HCT116 (cell line): ENCODE results near the gene LOXHD1. TPM values are rescaled to one million over a fixed set of nuclear protein-coding genes. Genes with fewer than 3 reads are reported as not detected.

Source experiments
- ATAC-seq: fragments of 200-7000 bp; cut with Tn5 transposase; 2 replicates; pipeline ENCODE4 v1.9.1; 2020; ENCODE audit warnings: mild to moderate bottlenecking, moderate library complexity
- BruUV-seq: library from RNA; stranded (reverse); fragments of 400-500 nt; replicated peaks from 2 replicates; lab custom pipeline; 2021; lab: Mats Ljungman, UMichigan
- CTCF ChIA-PET: fragments of 300-600 bp; sonication (Branson Sonifier 250); formaldehyde crosslinking; loops from one replicate; lab custom pipeline; 2021; ENCODE audit warnings: antibody characterized with exemption; lab: Charles Lee
- POLR2A ChIA-PET: fragments of 300-600, 350-600 bp; sonication (Branson Sonifier 250); formaldehyde crosslinking; loops from one replicate; lab custom pipeline; 2021; ENCODE audit warnings: antibody characterized with exemption; lab: Charles Lee
- RAD21 ChIA-PET, 2 experiments: fragments of 300-600 bp; sonication (Branson Sonifier 250); formaldehyde crosslinking; loops; one replicate each; lab custom pipeline; 2023; ENCODE audit warnings: low total read pairs in 2 of 2; ENCODE audit not compliant: uncharacterized antibody in 2 of 2, unreplicated experiment in 2 of 2, low non-redundant PET in 1 of 2; lab: Charles Lee
- DNase-seq: peaks from one replicate; pipeline ENCODE4 v3.0.0-alpha.2; 2010; ENCODE audit warnings: low read depth, low spot score
- H2AFZ ChIP-seq: fragments of 200-600 bp; shearing (Covaris generic), sonication (generic); 2 replicates; pipeline ENCODE4 v1.6.1; 2017; ENCODE audit warnings: low read depth, mixed run types, mixed read lengths, antibody characterized with exemption, low read length; ENCODE audit not compliant: poor library complexity, severe bottlenecking
- H3K27ac ChIP-seq: 2 replicates; pipeline ENCODE4 v1.5.1; 2012; ENCODE audit warnings: low read depth, low read length
- H3K27me3 ChIP-seq: fragments of 200-600 bp; sonication (generic); 2 replicates; pipeline ENCODE4 v1.6.1; 2016; ENCODE audit warnings: mixed run types, low read length, mixed read lengths; ENCODE audit not compliant: insufficient read depth
- H3K36me3 ChIP-seq, 2 experiments: fragments of 200-500 bp in 1 of 2; fragments of 200-600 bp in 1 of 2; sonication (Bioruptor generic) in 1 of 2; sonication (generic) in 1 of 2; 2 replicates each; pipeline versions ENCODE4 v1.5.1 to v1.6.1; 2014 to 2016; ENCODE audit warnings: low read length in 2 of 2, inconsistent platforms in 1 of 2, mixed read lengths in 1 of 2, mixed run types in 1 of 2; ENCODE audit not compliant: insufficient read depth in 2 of 2, control insufficient read depth in 1 of 2
- H3K4me1 ChIP-seq, 2 experiments: fragments of 200-600 bp in 1 of 2; sonication (generic) in 1 of 2; 2 replicates each; pipeline versions ENCODE4 v1.5.1 to v1.6.1; 2012 to 2017; ENCODE audit warnings: low read length in 2 of 2, inconsistent platforms in 1 of 2, mild to moderate bottlenecking in 1 of 2, mixed read lengths in 1 of 2, mixed run types in 1 of 2, moderate library complexity in 1 of 2; ENCODE audit not compliant: insufficient read depth in 2 of 2, control insufficient read depth in 1 of 2
- H3K4me2 ChIP-seq: fragments of 200-600 bp; sonication (generic); 2 replicates; pipeline ENCODE4 v1.6.1; 2017; ENCODE audit warnings: mixed run types, low read length, mixed read lengths
- H3K4me3 ChIP-seq, 2 experiments: fragments of 200-600 bp in 1 of 2; sonication (generic) in 1 of 2; replicated peaks in 1 of 2; 2 replicates each; pipeline ENCODE4 v1.5.1; 2011 to 2016; ENCODE audit warnings: low read length in 2 of 2, control low read depth in 1 of 2, low read depth in 1 of 2, mild to moderate bottlenecking in 1 of 2, mixed read lengths in 1 of 2, mixed run types in 1 of 2
- H3K79me2 ChIP-seq: fragments of 200-600 bp; sonication (generic); 2 replicates; pipeline ENCODE4 v1.6.1; 2017; ENCODE audit warnings: mild to moderate bottlenecking, mixed run types, low read length, moderate library complexity, mixed read lengths; ENCODE audit not compliant: insufficient read depth
- H3K9ac ChIP-seq: fragments of 200-600 bp; sonication (generic); 2 replicates; pipeline ENCODE4 v1.6.1; 2016; ENCODE audit warnings: low read length, mixed read lengths
- H3K9me2 ChIP-seq: fragments of 200-600 bp; sonication (generic), shearing (Covaris generic); 2 replicates; pipeline ENCODE4 v1.6.1; 2017; ENCODE audit warnings: mixed run types, mild to moderate bottlenecking, moderate library complexity; ENCODE audit not compliant: insufficient read depth
- H3K9me3 ChIP-seq, 2 experiments: fragments of 200-500 bp in 1 of 2; fragments of 200-600 bp in 1 of 2; sonication (Bioruptor generic) in 1 of 2; sonication (generic) in 1 of 2; 2 replicates each; pipeline ENCODE4 v1.6.1; 2014 to 2017; ENCODE audit warnings: low read length in 2 of 2, mixed read lengths in 2 of 2, inconsistent platforms in 1 of 2, low read depth in 1 of 2, mild to moderate bottlenecking in 1 of 2, mixed run types in 1 of 2, moderate library complexity in 1 of 2; ENCODE audit not compliant: control insufficient read depth in 1 of 2, insufficient read depth in 1 of 2
- H4K20me1 ChIP-seq: fragments of 200-600 bp; sonication (generic), shearing (Covaris generic); 2 replicates; pipeline ENCODE4 v1.6.1; 2017; ENCODE audit warnings: mixed run types, mild to moderate bottlenecking, moderate library complexity; ENCODE audit not compliant: insufficient read depth
- ATF3 ChIP-seq: IDR thresholded peaks from 2 replicates; pipeline ENCODE4 v1.6.1; 2012
- CBX3 ChIP-seq: IDR thresholded peaks from 2 replicates; pipeline ENCODE4 v1.6.1; 2012; ENCODE audit warnings: low read depth
- CEBPB ChIP-seq: IDR thresholded peaks from 2 replicates; pipeline ENCODE4 v1.6.1; 2012; ENCODE audit warnings: low read depth
- CTCF ChIP-seq, 3 experiments: fragments of 200-600 bp in 1 of 3; sonication (generic) in 1 of 3; IDR thresholded peaks in 2 of 3; conservative IDR thresholded peaks in 1 of 3; 2 replicates each; pipeline ENCODE4 v1.5.1; 2012 to 2017; ENCODE audit warnings: low read depth in 2 of 3, low read length in 2 of 3, antibody characterized with exemption in 1 of 3, borderline replicate concordance in 1 of 3, control low read depth in 1 of 3, mild to moderate bottlenecking in 1 of 3, mixed read lengths in 1 of 3, mixed run types in 1 of 3, moderate library complexity in 1 of 3; ENCODE audit not compliant: insufficient read depth in 1 of 3
- EGR1 ChIP-seq: IDR thresholded peaks from 2 replicates; pipeline ENCODE4 v1.6.1; 2012; ENCODE audit warnings: low read depth
- ELF1 ChIP-seq: IDR thresholded peaks from 2 replicates; pipeline ENCODE4 v1.6.1; 2012; ENCODE audit warnings: low read depth, borderline replicate concordance
- EZH2 ChIP-seq: fragments of 200-600 bp; sonication (generic); IDR thresholded peaks from 2 replicates; pipeline ENCODE4 v1.6.1; 2017; ENCODE audit warnings: antibody characterized with exemption, mixed run types
- EZH2phosphoT487 ChIP-seq: fragments of 200-600 bp; IDR thresholded peaks from 2 replicates; pipeline ENCODE4 v1.6.1; 2018; ENCODE audit warnings: antibody characterized with exemption, borderline replicate concordance
- FOSL1 ChIP-seq: IDR thresholded peaks from 2 replicates; pipeline ENCODE4 v1.6.1; 2012; ENCODE audit warnings: low read depth
- JUND ChIP-seq: IDR thresholded peaks from 2 replicates; pipeline ENCODE4 v1.6.1; 2012
- MAX ChIP-seq: IDR thresholded peaks from 2 replicates; pipeline ENCODE4 v1.6.1; 2012
- POLR2AphosphoS5 ChIP-seq: IDR thresholded peaks from 2 replicates; pipeline ENCODE4 v1.6.1; 2011; ENCODE audit warnings: mild to moderate bottlenecking, low read depth, low read length, moderate library complexity
- REST ChIP-seq: IDR thresholded peaks from 2 replicates; pipeline ENCODE4 v1.6.1; 2012; ENCODE audit warnings: low read depth
- SIN3A ChIP-seq: IDR thresholded peaks from 2 replicates; pipeline ENCODE4 v1.6.1; 2012; ENCODE audit warnings: low read depth
- SP1 ChIP-seq: IDR thresholded peaks from 2 replicates; pipeline ENCODE4 v1.6.1; 2012; ENCODE audit warnings: low read depth
- SRF ChIP-seq: IDR thresholded peaks from 2 replicates; pipeline ENCODE4 v1.6.1; 2012; ENCODE audit warnings: low read depth
- ZFX ChIP-seq: fragments of 450-650 bp; IDR thresholded peaks from 2 replicates; pipeline ENCODE4 v1.6.1; 2017
- ZNF274 ChIP-seq: fragments of 200-500 bp; sonication (Bioruptor generic); IDR thresholded peaks from 2 replicates; pipeline ENCODE4 v1.6.1; 2014; ENCODE audit warnings: mild to moderate bottlenecking, low read depth, low read length, inconsistent platforms
- intact Hi-C: fragments of 100-400 bp; cut with micrococcal nuclease; formaldehyde crosslinking; loops from 2 replicates; pipeline ENCODE4 v1.10.0; 2022
- total RNA-seq: library from RNA; stranded (reverse); gene quantifications from one replicate; pipeline ENCODE4 v1.2.1, GENCODE V29; 2021; ENCODE audit not compliant: unreplicated experiment
- TF ChIP-seq, protein P1 (sequence below): IDR thresholded peaks from 2 replicates; pipeline ENCODE4 v1.6.1; 2011; ENCODE audit warnings: mild to moderate bottlenecking, low read length, moderate library complexity; ENCODE audit not compliant: insufficient replicate concordance; ENCODE audit errors: extremely low read depth

The LOXHD1 gene
- total RNA-seq, 1 experiment from 2014 or later = not detected

GRCh38 chr18:46622451-46622850, 34.6 kb downstream of the LOXHD1 start:
- H3K9ac ChIP-seq = no peak overlapping the region
- H3K36me3 ChIP-seq = no peaks in the 10 kb centered on the region
- intact Hi-C loops = loop anchor here (2.0 kb wide), 1 partner anchor 68 kb away; no protein-coding TSS in a partner anchor
- ATAC-seq = no peak
- CTCF ChIA-PET = interaction anchor here (1.0 to 3.6 kb wide), 6 partner anchors 36 to 449 kb away, joined by 3 to 30 read pairs (median 8); a partner anchor contains a TSS
- H2AFZ ChIP-seq = no peak overlapping the region
- peaks cover 50% of the 10 kb centered on the region for H3K27me3 ChIP-seq
- POLR2A ChIA-PET = no interaction called here
- H3K4me3 ChIP-seq = no peak overlapping the region
- TF ChIP-seq ZNF274 (no peak), CTCF (IDR thresholded peaks at IDR 0.05 in 2 of 3, conservative IDR thresholded peaks at IDR 0.05 in 1 of 3; ENCODE audit: borderline replicate concordance in 1 of 3, insufficient read depth in 1 of 3, low read depth in 2 of 3, low read length in 2 of 3) (no peak), CEBPB (no peak), EGR1 (no peak), MAX (no peak), FOSL1 (no peak), SP1 (no peak), POLR2AphosphoS5 (no peak), ELF1 (no peak), EZH2phosphoT487 (no peak), REST (no peak), SRF (no peak), SIN3A (no peak), ZFX (no peak), EZH2 (no peak), ATF3 (no peak), JUND (no peak), CBX3 (no peak)
- TF ChIP-seq, protein P1, sequence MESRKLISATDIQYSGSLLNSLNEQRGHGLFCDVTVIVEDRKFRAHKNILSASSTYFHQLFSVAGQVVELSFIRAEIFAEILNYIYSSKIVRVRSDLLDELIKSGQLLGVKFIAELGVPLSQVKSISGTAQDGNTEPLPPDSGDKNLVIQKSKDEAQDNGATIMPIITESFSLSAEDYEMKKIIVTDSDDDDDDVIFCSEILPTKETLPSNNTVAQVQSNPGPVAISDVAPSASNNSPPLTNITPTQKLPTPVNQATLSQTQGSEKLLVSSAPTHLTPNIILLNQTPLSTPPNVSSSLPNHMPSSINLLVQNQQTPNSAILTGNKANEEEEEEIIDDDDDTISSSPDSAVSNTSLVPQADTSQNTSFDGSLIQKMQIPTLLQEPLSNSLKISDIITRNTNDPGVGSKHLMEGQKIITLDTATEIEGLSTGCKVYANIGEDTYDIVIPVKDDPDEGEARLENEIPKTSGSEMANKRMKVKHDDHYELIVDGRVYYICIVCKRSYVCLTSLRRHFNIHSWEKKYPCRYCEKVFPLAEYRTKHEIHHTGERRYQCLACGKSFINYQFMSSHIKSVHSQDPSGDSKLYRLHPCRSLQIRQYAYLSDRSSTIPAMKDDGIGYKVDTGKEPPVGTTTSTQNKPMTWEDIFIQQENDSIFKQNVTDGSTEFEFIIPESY = no peak
- TF ChIP-seq, all 23 proteins: peak for 0
- RAD21 ChIA-PET = interaction anchor here (1.3 to 2.2 kb wide), 5 partner anchors 36 to 342 kb away, joined by 3 to 8 read pairs (median 5); no protein-coding TSS in a partner anchor
- H3K27ac ChIP-seq = no peak overlapping the region
- H3K9me2 ChIP-seq = no peaks in the 10 kb centered on the region
- H4K20me1 ChIP-seq = no peaks in the 10 kb centered on the region
- no peaks in the 10 kb centered on the region for H3K79me2 ChIP-seq
- no peaks in the 10 kb centered on the region for H3K9me3 ChIP-seq
- BruUV-seq = no TSS peak
- DNase-seq = no peak
- H3K4me2 ChIP-seq = no peak overlapping the region
- H3K4me1 ChIP-seq = no peaks in the 10 kb centered on the region
